CD4-positive, alpha-beta T cell treated with Interleukin-1 beta for 1 hour (primary cell): ENCODE results near the gene MEPE.
"Not testable (repeated sequence)": the region's sequence is repeated elsewhere in the genome, so short reads cannot be mapped to it uniquely, and the experiment has no call there.

Experiments used
- DNase-seq, 2 donors: peaks; one replicate each; pipeline ENCODE4 v3.0.0-alpha.2; 2020 to 2022

MEPE gene

DNA sequence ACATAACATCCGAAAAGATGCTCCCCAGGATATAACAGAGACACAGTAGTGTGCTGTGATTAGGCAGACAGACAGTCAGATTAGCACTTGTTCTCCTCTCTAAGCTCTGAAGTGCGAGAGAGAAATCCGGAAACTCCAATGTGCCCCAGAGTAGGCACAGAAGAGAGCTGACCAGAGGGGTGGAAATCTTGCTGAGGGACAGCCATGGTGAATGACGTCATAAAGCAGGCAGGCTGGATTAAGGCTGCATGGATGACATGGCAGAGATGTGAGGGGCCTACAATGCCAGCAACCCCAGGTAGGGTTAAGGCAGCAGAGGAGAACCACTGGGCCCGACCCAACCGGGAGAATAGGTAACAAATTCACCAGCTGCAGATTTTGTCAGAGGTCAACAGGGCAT, 53.3 kb downstream of the MEPE start:
- no peak for DNase-seq

- not testable (repeated sequence) for DNase-seq
Observed at GRCh38 chr4:87890753-87891152, 58.0 kb downstream of the MEPE start.

DNA sequence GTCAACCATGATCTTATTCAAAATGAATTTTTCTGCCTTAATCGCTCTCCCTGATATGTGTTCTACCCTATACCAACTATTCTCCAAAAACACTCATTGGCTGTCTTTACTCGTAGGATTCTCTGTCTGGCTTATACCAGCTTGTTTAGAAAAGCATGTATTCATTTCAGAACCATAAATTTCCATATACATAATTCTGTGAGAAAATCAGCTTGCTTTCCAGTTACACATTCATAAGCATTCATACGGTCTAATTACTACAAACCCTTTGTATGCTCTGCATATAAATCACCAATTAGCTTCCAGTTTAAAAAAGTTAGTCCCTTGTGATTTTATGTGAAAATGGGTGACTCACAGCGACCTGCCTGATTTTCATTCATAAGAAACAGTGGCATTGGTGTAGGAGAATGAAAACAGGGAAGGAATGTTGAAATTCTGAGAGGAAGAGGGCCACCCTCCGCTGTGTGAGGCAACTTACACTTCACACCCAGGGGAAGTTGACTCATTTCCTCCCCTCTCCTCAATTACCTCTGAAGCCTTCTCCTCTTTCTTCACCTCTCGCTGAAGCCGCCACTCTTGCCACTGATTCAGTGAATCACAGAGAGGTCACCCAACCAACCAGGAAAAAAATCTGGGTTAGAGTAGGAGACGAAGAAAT, 63.3 kb downstream of the MEPE start:
- DNase-seq = peak in 1 of 2 donors; percentile 62
